Ascending aorta (tissue), 2 donors: Measurements from ENCODE around the gene PRR36. TPM values are rescaled to one million over a fixed set of nuclear protein-coding genes. Genes with fewer than 3 reads are reported as not detected.

ENCODE experiments used
- DNase-seq, 2 donors: peaks; one replicate each; pipeline ENCODE4 v3.0.0-alpha.2; 2019; ENCODE audit warnings: low spot score in 2 of 2
- H3K27ac ChIP-seq, 2 donors: fragments of 200-600 bp; sonication (generic); one replicate each; pipeline ENCODE4 v1.5.1; 2016 to 2017; ENCODE audit warnings: mild to moderate bottlenecking in 1 of 2
- H3K27me3 ChIP-seq: fragments of 200-600 bp; sonication (generic); one replicate; pipeline ENCODE4 v1.5.1; 2017
- H3K36me3 ChIP-seq, 2 donors: fragments of 200-600 bp; sonication (generic); one replicate each; pipeline ENCODE4 v1.5.1; 2016
- H3K4me1 ChIP-seq, 2 donors: fragments of 200-600 bp; sonication (generic); one replicate each; pipeline ENCODE4 v1.5.1; 2016 to 2017; ENCODE audit warnings: mild to moderate bottlenecking in 1 of 2
- H3K4me3 ChIP-seq, 2 donors: fragments of 200-600 bp; sonication (generic); one replicate each; pipeline ENCODE4 v1.5.1; 2016 to 2017; ENCODE audit warnings: mild to moderate bottlenecking in 1 of 2
- H3K9me3 ChIP-seq, 2 donors: fragments of 200-600 bp; sonication (generic); one replicate each; pipeline ENCODE4 v1.5.1; 2016
- intact Hi-C: fragments of 100-400 bp; cut with DNase I; formaldehyde crosslinking; loops from one replicate; pipeline ENCODE4 v1.15.1; 2023
- total RNA-seq: library from RNA; depleted of rRNA; stranded (reverse); fragments of >200 nt; gene quantifications from one replicate; pipeline ENCODE4 v1.1.0, GENCODE V29; 2016
- TF ChIP-seq, protein P1 (sequence below), 3 experiments: fragments of 200-600 bp in 2 of 3; fragments of 450-650 bp in 1 of 3; sonication (generic) in 2 of 3; IDR thresholded peaks; one replicate each; pipeline ENCODE4 v1.5.1; 2016 to 2019; ENCODE audit warnings: antibody characterized with exemption in 3 of 3, mild to moderate bottlenecking in 1 of 3, moderate library complexity in 1 of 3

PRR36 gene
- total RNA-seq, 1 donor from 2014 or later: not detected

DNA sequence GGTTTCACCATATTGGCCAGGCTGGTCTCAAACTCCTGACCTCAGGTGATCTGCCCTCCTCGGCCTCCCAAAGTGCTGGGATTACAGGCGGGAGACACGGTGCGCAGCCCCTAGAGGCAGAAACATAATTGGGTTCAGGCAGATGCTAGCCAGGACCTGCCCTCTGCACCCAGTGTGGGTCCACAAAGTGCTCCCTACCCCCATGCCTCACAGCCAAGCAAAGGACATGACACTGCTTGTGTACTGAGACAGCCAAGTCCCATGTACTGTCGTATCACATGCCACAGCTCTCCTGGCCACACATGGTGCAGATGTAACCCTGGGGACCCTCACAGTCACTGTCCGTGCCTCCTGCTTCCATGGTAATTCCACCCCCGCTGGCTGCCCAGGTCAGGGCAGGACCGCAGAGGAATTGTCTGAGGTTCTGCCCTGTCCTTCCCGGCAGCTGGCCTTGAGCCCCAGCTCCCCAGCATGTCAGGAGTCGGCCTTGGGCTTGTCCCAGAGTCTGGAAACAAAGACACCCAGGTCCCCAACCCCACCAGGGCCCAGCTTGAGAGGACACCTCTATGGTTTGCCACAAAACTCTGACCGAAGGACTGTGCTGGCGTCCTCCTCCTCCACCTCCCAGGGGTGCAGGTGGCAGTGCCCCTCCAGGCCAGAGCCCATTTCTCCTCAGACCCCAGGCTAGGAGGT, 7.6 kb downstream of the PRR36 start:
- peaks cover 0 to 8% of the 10 kb centered on the region in 2 donors for H3K36me3 ChIP-seq
- peaks cover 4% of the 10 kb centered on the region for H3K27me3 ChIP-seq
- intact Hi-C loops: no loop called here
- H3K27ac ChIP-seq: no peak overlapping the region
- no peak for DNase-seq
- no peaks in the 10 kb centered on the region for H3K9me3 ChIP-seq
- H3K4me3 ChIP-seq: no peak overlapping the region
- H3K4me1 ChIP-seq: peaks cover 14 to 15% of the 10 kb centered on the region in 2 donors
- TF ChIP-seq, protein P1, sequence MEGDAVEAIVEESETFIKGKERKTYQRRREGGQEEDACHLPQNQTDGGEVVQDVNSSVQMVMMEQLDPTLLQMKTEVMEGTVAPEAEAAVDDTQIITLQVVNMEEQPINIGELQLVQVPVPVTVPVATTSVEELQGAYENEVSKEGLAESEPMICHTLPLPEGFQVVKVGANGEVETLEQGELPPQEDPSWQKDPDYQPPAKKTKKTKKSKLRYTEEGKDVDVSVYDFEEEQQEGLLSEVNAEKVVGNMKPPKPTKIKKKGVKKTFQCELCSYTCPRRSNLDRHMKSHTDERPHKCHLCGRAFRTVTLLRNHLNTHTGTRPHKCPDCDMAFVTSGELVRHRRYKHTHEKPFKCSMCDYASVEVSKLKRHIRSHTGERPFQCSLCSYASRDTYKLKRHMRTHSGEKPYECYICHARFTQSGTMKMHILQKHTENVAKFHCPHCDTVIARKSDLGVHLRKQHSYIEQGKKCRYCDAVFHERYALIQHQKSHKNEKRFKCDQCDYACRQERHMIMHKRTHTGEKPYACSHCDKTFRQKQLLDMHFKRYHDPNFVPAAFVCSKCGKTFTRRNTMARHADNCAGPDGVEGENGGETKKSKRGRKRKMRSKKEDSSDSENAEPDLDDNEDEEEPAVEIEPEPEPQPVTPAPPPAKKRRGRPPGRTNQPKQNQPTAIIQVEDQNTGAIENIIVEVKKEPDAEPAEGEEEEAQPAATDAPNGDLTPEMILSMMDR (IDR thresholded peaks at IDR 0.05): no peak

DNA sequence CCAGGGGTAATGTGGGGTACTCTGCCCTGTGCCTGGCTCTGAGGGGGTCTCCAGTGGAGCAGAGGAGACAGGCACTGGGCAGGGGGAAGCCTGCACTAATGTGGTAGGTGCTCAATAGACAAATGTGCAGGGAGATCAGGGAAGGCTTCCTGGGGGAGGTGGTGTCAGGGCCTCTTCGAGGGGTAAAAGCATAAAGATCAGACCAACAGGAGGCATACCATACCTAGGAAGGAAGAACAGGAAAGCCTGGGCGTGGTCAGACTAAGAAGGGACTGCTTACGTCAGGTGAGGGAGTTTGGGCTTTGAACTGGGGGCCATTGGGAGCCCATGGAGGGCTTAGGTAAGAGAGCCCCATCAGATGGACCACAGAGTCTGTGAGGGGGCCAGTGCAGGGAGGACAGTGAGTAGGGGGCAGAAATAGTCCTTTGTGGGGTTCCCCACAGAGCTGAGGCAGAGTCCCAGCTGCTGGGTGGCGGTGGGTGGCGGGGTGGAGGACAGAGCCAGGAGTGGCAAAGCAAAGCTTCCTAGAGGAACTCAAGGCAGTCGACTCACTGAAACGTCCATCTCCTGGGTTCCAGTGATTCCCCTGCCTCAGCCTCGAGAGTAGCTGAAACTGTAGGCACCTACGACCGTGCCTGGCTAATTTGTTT, 8.8 kb downstream of the PRR36 start:
- TF ChIP-seq, protein P1 (IDR thresholded peaks at IDR 0.05): no peak
- DNase-seq: no peak
- Histone ChIP-seq H3K4me1 (peaks cover 14 to 15% of the 10 kb centered on the region in 2 donors), H3K9me3 (no peaks in the 10 kb centered on the region), H3K36me3 (peaks cover 6 to 8% of the 10 kb centered on the region in 2 donors), H3K4me3 (no peak overlapping the region), H3K27me3 (peaks cover 4% of the 10 kb centered on the region), H3K27ac (no peak overlapping the region)
- intact Hi-C loops: no loop called here

DNA sequence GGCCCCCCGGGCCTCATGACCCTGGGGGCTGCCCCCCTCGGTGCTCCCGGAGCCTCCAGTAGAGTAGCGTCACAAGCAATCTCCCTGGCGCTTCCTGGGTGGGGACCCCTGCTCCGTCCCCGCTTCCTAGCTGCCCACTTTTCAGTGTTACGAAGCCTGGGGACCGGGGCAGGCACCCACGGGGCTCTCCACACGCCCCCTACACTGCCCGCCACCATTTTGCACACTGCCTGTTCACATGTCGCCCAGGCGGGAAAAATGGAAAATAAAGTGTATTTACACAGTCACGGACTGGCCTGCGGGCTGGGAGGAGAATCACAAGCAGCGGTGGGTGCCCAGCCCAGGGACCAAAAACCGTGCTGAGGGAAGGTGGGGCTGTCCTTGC, 9.5 kb downstream of the PRR36 start:
- no peaks in the 10 kb centered on the region for H3K9me3 ChIP-seq
- intact Hi-C loops: no loop called here
- H3K36me3 ChIP-seq: peaks cover 6 to 10% of the 10 kb centered on the region in 2 donors
- TF ChIP-seq, protein P1 (IDR thresholded peaks at IDR 0.05): no peak
- DNase-seq: no peak
- no peak overlapping the region for H3K4me3 ChIP-seq
- no peak overlapping the region for H3K27ac ChIP-seq
- H3K4me1 ChIP-seq: peaks cover 12 to 14% of the 10 kb centered on the region in 2 donors
- peaks cover 4% of the 10 kb centered on the region for H3K27me3 ChIP-seq

DNA sequence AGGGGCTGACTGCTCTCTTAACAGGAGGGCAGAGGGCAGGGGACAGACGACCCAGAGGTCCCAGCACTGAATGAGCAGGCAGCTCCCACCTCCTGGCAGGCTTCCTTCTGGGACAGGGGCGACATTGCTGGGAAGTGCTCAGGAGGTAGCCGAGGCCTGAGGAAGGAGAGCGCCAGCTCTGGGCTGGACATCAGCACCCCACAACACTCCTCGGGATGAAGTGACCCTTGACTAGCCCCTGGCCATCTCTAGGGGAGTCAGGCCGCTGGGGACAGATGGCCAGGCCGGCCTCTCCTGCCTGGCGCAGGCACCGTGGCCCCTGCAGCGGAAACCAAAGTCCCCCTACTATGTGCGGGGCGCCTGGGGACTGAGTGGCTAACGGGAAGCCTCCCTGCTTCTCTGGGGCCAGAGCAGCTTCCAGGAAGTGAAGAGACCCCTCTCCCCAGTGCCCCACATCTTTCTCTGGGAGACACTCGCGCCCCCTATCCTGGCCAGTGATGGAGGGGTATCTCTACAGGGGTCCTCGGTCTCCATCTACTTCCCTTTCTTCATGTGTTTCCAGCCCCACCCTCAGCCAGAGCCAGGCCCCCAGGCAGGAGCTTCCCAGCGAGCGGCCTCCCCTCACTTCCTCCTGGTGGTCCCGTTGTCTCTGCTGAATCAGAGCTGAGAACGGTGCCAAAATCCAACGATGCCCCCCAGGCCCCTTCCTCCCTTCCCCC, 10.1 kb downstream of the PRR36 start:
- peaks cover 7 to 9% of the 10 kb centered on the region in 2 donors for H3K4me1 ChIP-seq
- TF ChIP-seq, protein P1 (IDR thresholded peaks at IDR 0.05): no peak
- peaks cover 6 to 13% of the 10 kb centered on the region in 2 donors for H3K36me3 ChIP-seq
- intact Hi-C loops: no loop called here
- DNase-seq: no peak
- H3K4me3 ChIP-seq: no peak overlapping the region
- H3K9me3 ChIP-seq: no peaks in the 10 kb centered on the region
- H3K27ac ChIP-seq: no peak overlapping the region
- H3K27me3 ChIP-seq: peaks cover 4% of the 10 kb centered on the region

DNA sequence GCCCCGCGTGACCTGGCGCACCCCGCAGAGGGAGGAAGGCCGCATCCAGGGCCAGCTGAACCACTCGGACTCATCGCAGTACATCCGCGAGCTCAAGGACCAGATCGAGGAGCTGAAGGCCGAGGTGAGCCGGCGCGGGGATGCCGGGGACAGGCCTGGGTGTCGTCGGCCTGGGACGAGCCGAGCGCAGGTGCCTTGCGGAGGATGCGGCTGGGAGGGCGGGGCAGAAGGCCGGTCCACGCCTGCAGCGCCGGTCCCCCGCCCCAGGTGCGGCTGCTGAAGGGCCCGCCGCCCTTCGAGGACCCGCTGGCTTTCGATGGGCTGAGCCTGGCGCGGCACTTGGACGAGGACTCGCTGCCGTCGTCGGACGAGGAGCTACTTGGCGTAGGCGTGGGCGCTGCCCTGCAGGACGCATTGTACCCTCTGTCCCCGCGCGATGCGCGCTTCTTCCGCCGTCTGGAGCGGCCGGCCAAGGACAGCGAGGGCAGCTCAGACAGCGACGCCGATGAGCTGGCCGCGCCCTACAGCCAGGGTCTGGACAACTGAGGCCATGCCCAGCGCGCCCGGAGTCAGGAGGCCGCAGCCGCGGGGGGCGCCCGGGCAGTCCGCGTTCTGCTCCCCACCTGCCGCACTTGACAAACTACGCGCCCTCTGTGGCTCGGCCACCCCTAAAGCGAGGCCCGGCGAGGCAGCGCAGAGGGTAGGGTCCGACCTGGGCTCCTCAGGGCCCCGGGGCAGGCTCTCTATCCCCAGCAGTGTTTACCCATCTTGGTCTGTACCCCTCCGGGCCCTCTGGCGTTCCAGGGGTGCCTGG, 10.8 kb downstream of the PRR36 start:
- intact Hi-C loops: no loop called here
- Histone ChIP-seq H3K27ac (no peak overlapping the region), H3K27me3 (peaks cover under 1% of the 10 kb centered on the region), H3K36me3 (peaks cover 6 to 14% of the 10 kb centered on the region in 2 donors), H3K9me3 (no peaks in the 10 kb centered on the region), H3K4me1 (peaks cover under 1 to 1% of the 10 kb centered on the region in 2 donors), H3K4me3 (no peak overlapping the region)
- TF ChIP-seq, protein P1 (IDR thresholded peaks at IDR 0.05): no peak
- DNase-seq: no peak
